Lower leg skin (tissue), 4 donors: Measurements from ENCODE around the gene CALHM6. TPM values are rescaled to one million over a fixed set of nuclear protein-coding genes. Genes with fewer than 3 reads are reported as not detected.

Experiments
- DNase-seq, 2 donors: peaks; one replicate each; pipeline ENCODE4 v3.0.0-alpha.2; 2019; ENCODE audit warnings: low spot score in 2 of 2
- H3K4me3 ChIP-seq: fragments of 200-600 bp; sonication (generic); 2 replicates; pipeline ENCODE4 v1.5.1; 2017; ENCODE audit warnings: mild to moderate bottlenecking, low read depth; ENCODE audit not compliant: poor library complexity, severe bottlenecking
- POLR2A ChIP-seq, 2 donors: fragments of 450-650 bp; IDR thresholded peaks; one replicate each; pipeline ENCODE4 v1.6.1; 2016 to 2017; ENCODE audit warnings: antibody characterized with exemption in 2 of 2, mild to moderate bottlenecking in 1 of 2, moderate library complexity in 1 of 2
- WGBS, 2 donors: methylation state at CpG; one replicate each; pipeline ENCODE4 v1.1.5; 2018; 5-methylcytosine and 5-hydroxymethylcytosine counted together
- intact Hi-C: fragments of 100-400 bp; cut with DNase I; formaldehyde crosslinking; loops from one replicate; pipeline ENCODE4 v1.15.0; 2023; ENCODE audit warnings: low total_unique reads
- total RNA-seq, 4 donors: library from RNA; depleted of rRNA; stranded (reverse); fragments of >200 nt; gene quantifications; one replicate each; pipeline ENCODE4 v1.1.0, GENCODE V29; 2016
- TF ChIP-seq, protein P1 (sequence below), 3 donors: fragments of 450-650 bp; IDR thresholded peaks; one replicate each; pipeline ENCODE4 v1.5.1; 2016; ENCODE audit warnings: antibody characterized with exemption in 3 of 3, mild to moderate bottlenecking in 3 of 3, moderate library complexity in 2 of 3

The CALHM6 gene
- total RNA-seq, 4 donors from 2014 or later = 0.65 to 3.3 (median 2.6) TPM; not detected in 1

DNA sequence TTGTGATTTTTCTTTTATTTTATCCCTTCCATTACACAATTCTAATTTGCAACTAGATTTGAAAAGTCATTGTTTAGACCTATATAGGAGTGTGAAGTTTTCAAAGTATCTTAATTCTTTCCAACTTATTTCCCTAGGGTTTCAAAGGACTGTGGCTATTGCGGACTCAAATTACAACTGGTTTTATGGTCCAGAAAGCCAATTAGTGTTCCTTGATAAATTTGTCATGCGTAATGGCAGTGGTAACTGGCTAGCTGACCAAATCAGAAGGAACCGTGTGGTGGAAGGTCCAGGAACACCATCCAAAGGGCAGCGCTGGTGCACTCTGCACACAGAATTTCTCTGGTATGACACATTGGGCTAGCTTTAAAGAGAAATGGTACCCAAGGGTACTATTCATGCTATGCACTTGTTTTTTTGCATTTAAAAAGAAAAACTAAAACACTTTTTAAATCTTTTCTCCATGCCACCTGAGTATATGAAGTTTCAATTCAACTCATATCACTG lies 27.9 kb upstream of the CALHM6 start:
- WGBS, 2 donors = 90 to 93% methylated on average over 4 of the region's 4 CpGs
- DNase-seq = no peak
- intact Hi-C loops = no loop called here
- no peak for TF ChIP-seq POLR2A (IDR thresholded peaks at IDR 0.05)
- TF ChIP-seq, protein P1, sequence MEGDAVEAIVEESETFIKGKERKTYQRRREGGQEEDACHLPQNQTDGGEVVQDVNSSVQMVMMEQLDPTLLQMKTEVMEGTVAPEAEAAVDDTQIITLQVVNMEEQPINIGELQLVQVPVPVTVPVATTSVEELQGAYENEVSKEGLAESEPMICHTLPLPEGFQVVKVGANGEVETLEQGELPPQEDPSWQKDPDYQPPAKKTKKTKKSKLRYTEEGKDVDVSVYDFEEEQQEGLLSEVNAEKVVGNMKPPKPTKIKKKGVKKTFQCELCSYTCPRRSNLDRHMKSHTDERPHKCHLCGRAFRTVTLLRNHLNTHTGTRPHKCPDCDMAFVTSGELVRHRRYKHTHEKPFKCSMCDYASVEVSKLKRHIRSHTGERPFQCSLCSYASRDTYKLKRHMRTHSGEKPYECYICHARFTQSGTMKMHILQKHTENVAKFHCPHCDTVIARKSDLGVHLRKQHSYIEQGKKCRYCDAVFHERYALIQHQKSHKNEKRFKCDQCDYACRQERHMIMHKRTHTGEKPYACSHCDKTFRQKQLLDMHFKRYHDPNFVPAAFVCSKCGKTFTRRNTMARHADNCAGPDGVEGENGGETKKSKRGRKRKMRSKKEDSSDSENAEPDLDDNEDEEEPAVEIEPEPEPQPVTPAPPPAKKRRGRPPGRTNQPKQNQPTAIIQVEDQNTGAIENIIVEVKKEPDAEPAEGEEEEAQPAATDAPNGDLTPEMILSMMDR (IDR thresholded peaks at IDR 0.05) = no peak
- no peak overlapping the region for H3K4me3 ChIP-seq

DNA sequence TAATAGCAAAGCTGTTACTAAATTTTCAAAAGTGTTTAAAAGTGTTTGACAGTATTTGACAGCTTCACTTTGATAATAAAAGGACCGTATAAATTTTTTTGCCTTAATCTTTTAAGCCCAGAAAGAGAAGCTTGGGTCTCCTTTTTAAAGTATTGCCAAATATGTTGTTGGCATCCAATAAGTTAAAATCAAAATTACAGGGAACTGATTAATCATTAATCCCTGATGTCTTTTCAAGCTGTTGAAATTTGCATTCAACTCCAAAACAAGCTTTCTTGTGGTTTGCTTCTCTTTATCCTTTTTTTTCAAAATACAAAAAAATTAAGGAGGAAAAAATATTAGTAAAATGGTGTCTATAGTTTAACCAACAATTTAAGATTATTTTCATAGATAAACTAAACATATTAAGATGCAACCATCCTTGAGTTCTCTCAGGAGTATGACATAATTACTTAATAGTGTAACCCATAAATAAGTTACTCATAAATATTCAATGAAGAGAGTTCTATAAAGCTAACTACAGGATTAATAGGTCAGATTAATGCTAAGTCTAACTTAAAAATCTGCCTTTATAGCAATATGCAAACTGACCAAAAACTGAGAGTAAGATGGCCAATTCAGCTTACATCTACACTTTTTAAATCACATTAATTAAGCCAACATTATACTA lies 27.0 kb upstream of the CALHM6 start:
- DNase-seq = no peak
- TF ChIP-seq POLR2A (IDR thresholded peaks at IDR 0.05) = no peak
- TF ChIP-seq, protein P1 (IDR thresholded peaks at IDR 0.05) = no peak
- WGBS, 2 donors = 90 to 93% methylated on average over 1 of the region's 1 CpG
- intact Hi-C loops = no loop called here
- no peak overlapping the region for H3K4me3 ChIP-seq

DNA sequence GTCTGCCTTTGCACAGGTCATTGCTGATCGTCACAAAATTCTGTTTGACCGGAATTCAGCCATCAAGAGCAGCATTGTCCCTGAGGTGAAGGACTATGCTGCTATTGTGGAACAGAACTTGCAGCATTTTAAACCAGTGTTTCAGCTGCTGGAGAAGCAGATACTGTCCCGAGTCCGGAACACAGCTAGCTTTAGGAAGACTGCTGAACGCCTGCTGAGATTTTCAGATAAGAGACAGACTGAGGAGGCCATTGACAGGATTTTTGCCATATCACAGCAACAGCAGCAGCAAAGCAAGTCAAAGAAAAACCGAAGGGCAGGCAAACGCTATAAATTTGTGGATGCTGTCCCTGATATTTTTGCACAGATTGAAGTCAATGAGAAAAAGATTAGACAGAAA lies 24.6 kb upstream of the CALHM6 start:
- no peak overlapping the region for H3K4me3 ChIP-seq
- DNase-seq = no peak
- 96 to 97% methylated on average over 7 of the region's 7 CpGs for WGBS, 2 donors
- TF ChIP-seq, protein P1 (IDR thresholded peaks at IDR 0.05) = no peak
- no peak for TF ChIP-seq POLR2A (IDR thresholded peaks at IDR 0.05)
- intact Hi-C loops = no loop called here

- intact Hi-C loops = no loop called here
- no peak overlapping the region for H3K4me3 ChIP-seq
- no peak for DNase-seq
- TF ChIP-seq POLR2A (IDR thresholded peaks at IDR 0.05) = no peak
- TF ChIP-seq, protein P1 (IDR thresholded peaks at IDR 0.05) = no peak
Measured at GRCh38 chr6:116437656-116438055, 23.5 kb upstream of the CALHM6 start.

- H3K4me3 ChIP-seq = no peak overlapping the region
- TF ChIP-seq, protein P1 (IDR thresholded peaks at IDR 0.05) = no peak
- no peak for TF ChIP-seq POLR2A (IDR thresholded peaks at IDR 0.05)
- no peak for DNase-seq
- intact Hi-C loops = no loop called here
- 68 to 70% methylated on average over 6 of the region's 6 CpGs for WGBS, 2 donors
Measured at GRCh38 chr6:116438590-116439448, 22.4 kb upstream of the CALHM6 start.
